AML-193 (cell line): ENCODE results near the gene SPTSSA.
A peak's percentile ranks its signal among the peaks of the same experiment; 100 is the strongest.
"Not testable (repeated sequence)": the region's sequence is repeated elsewhere in the genome, so short reads cannot be mapped to it uniquely, and the experiment has no call there.

ENCODE experiments used
- DNase-seq, 2 experiments: peaks; one replicate each; lab custom pipeline; 2025; lab: John Stamatoyannopoulos, UW

SPTSSA gene

GRCh38 chr14:34472706-34473279 is 10.8 kb upstream of the SPTSSA start:
- DNase-seq, result no peak

- no peak for DNase-seq
Observed at GRCh38 chr14:34470319-34470718, 8.3 kb upstream of the SPTSSA start.

- no peak for DNase-seq
Observed at GRCh38 chr14:34466691-34467090, 4.7 kb upstream of the SPTSSA start.

GRCh38 chr14:34465069-34465859 is 3.2 kb upstream of the SPTSSA start:
- peak in 1 of 2 experiments; percentile 35 for DNase-seq

- DNase-seq, result no peak
Observed at GRCh38 chr14:34463598-34463961, 1.5 kb upstream of the SPTSSA start.

GRCh38 chr14:34461334-34462131 is 507 bp downstream of the SPTSSA start:
- peak; percentile 25 to 38 for DNase-seq

GRCh38 chr14:34460841-34461240 is 1.2 kb downstream of the SPTSSA start:
- no peak for DNase-seq

- no peak for DNase-seq
Observed at GRCh38 chr14:34460295-34460694, 1.7 kb downstream of the SPTSSA start.

GRCh38 chr14:34457186-34457585 is 4.9 kb downstream of the SPTSSA start:
- DNase-seq, result no peak

GRCh38 chr14:34453226-34453625 is 8.8 kb downstream of the SPTSSA start:
- no peak for DNase-seq

- DNase-seq, result no peak
Observed at GRCh38 chr14:34452258-34452822, 9.7 kb downstream of the SPTSSA start.

- DNase-seq, result no peak
Observed at GRCh38 chr14:34450958-34451357, 11.1 kb downstream of the SPTSSA start.

- no peak for DNase-seq
Observed at GRCh38 chr14:34450542-34450915, 11.5 kb downstream of the SPTSSA start.

- no peak for DNase-seq
Observed at GRCh38 chr14:34449819-34450541, 12.1 kb downstream of the SPTSSA start.

- no peak for DNase-seq
Observed at GRCh38 chr14:34439090-34439489, 22.9 kb downstream of the SPTSSA start.

- no peak for DNase-seq
Observed at GRCh38 chr14:34438438-34438837, 23.6 kb downstream of the SPTSSA start.

- no peak for DNase-seq
Observed at GRCh38 chr14:34437729-34438080, 24.3 kb downstream of the SPTSSA start.

- DNase-seq, result no peak
Observed at GRCh38 chr14:34436960-34437728, 24.9 kb downstream of the SPTSSA start.

- DNase-seq, result no peak
Observed at GRCh38 chr14:34436118-34436905, 25.7 kb downstream of the SPTSSA start.

- DNase-seq, result no peak
Observed at GRCh38 chr14:34433957-34434356, 28.1 kb downstream of the SPTSSA start.

- not testable (repeated sequence) for DNase-seq
Observed at GRCh38 chr14:34428102-34428466, 34.0 kb downstream of the SPTSSA start.
